Mucosa of descending colon (tissue), 3 donors: ENCODE measurements around the gene PNMA8A. TPM values are rescaled to one million over a fixed set of nuclear protein-coding genes. Genes with fewer than 3 reads are reported as not detected.
"Not testable (repeated sequence)": the region's sequence is repeated elsewhere in the genome, so short reads cannot be mapped to it uniquely, and the experiment has no call there.

ENCODE experiments used
- ATAC-seq: fragments of 200-7000 bp; cut with Tn5 transposase; one replicate; pipeline ENCODE4 v1.9.1; 2020; ENCODE audit warnings: mild to moderate bottlenecking, moderate library complexity
- DNase-seq, 3 donors: peaks; one replicate each; pipeline ENCODE4 v3.0.0-alpha.2; 2020
- H3K36me3 ChIP-seq: fragments of 200-600 bp; one replicate; pipeline ENCODE4 v1.8.0; 2021; ENCODE audit warnings: low read depth, mild to moderate bottlenecking
- H3K4me1 ChIP-seq: fragments of 200-600 bp; one replicate; pipeline ENCODE4 v1.8.0; 2021; ENCODE audit warnings: low read depth, mild to moderate bottlenecking
- H3K4me3 ChIP-seq: fragments of 200-600 bp; one replicate; pipeline ENCODE4 v1.8.0; 2021; ENCODE audit warnings: mild to moderate bottlenecking
- H3K9me3 ChIP-seq: fragments of 200-600 bp; one replicate; pipeline ENCODE4 v1.8.0; 2021; ENCODE audit warnings: mild to moderate bottlenecking
- CTCF ChIP-seq: fragments of 200-600 bp; IDR thresholded peaks from one replicate; pipeline ENCODE4 v1.8.0; 2022; ENCODE audit warnings: antibody characterized with exemption, mild to moderate bottlenecking
- intact Hi-C, 2 donors: fragments of 100-400 bp; cut with DNase I in 1 of 2; cut with micrococcal nuclease in 1 of 2; formaldehyde crosslinking; loops; one replicate each; pipeline versions ENCODE4 v1.11.0 to v1.11.1; 2022; cut with DNase I, micrococcal nuclease
- total RNA-seq, 3 donors: library from RNA; stranded (reverse); fragmentation: NEBNext Ultra II Directional in 2 of 3; extraction: Animal tissue kit (Norgen Biotek cat#: 25700) in 2 of 3; gene quantifications; one replicate each; pipeline versions ENCODE4 v1.2.1 to v1.2.4, GENCODE V29; 2021 to 2023
- donor health status: DM: no; HTN: no; CAD: no; lungs with moderate emphysema.
- donor health status: DM: no; HTN: no; CAD: no.
- donor health status: DM: no; HTN: yes; CAD: no.

The PNMA8A gene
- total RNA-seq, 3 donors from 2014 or later: 0.20 to 3.2 (median 0.80) TPM

- no peaks in the 10 kb centered on the region for H3K4me1 ChIP-seq
- intact Hi-C loops: no loop called here
- TF ChIP-seq CTCF: no peak
- H3K9me3 ChIP-seq: no peaks in the 10 kb centered on the region
- DNase-seq (no peak), ATAC-seq (no peak)
- no peak overlapping the region for H3K4me3 ChIP-seq
- H3K36me3 ChIP-seq: no peaks in the 10 kb centered on the region
These were observed 25.3 kb downstream of the PNMA8A start for GRCh38 chr19:46446021-46446420.

GRCh38 chr19:46442808-46443450 lies 28.4 kb downstream of the PNMA8A start:
- TF ChIP-seq CTCF: no peak
- ATAC-seq (peak; percentile 29), DNase-seq (peak in 1 of 3 donors; percentile 12)
- intact Hi-C loops: no loop called here
- Histone ChIP-seq H3K36me3 (no peaks in the 10 kb centered on the region), H3K9me3 (no peaks in the 10 kb centered on the region), H3K4me3 (no peak overlapping the region), H3K4me1 (no peaks in the 10 kb centered on the region)

GRCh38 chr19:46441866-46442265 lies 29.5 kb downstream of the PNMA8A start:
- no peak for DNase-seq
- ATAC-seq: no peak
- no peaks in the 10 kb centered on the region for H3K4me1 ChIP-seq
- intact Hi-C loops: no loop called here
- TF ChIP-seq CTCF: no peak
- no peaks in the 10 kb centered on the region for H3K9me3 ChIP-seq
- H3K4me3 ChIP-seq: no peak overlapping the region
- H3K36me3 ChIP-seq: no peaks in the 10 kb centered on the region

- ATAC-seq, H3K4me1 ChIP-seq, H3K9me3 ChIP-seq, intact Hi-C loops, DNase-seq, H3K4me3 ChIP-seq, H3K36me3 ChIP-seq: not testable (repeated sequence)
These were observed 35.7 kb downstream of the PNMA8A start for GRCh38 chr19:46435689-46436088.

GRCh38 chr19:46435009-46435408 lies 36.4 kb downstream of the PNMA8A start:
- no peak for DNase-seq
- H3K36me3 ChIP-seq: no peaks in the 10 kb centered on the region

GRCh38 chr19:46433470-46433869 lies 37.9 kb downstream of the PNMA8A start:
- ATAC-seq, H3K9me3 ChIP-seq, intact Hi-C loops, DNase-seq, H3K36me3 ChIP-seq, H3K4me3 ChIP-seq, H3K4me1 ChIP-seq: not testable (repeated sequence)

More at GRCh38 chr19:46435009-46435408, 36.4 kb downstream of the PNMA8A start:
- Histone ChIP-seq H3K9me3 (no peaks in the 10 kb centered on the region), H3K4me1 (no peaks in the 10 kb centered on the region), H3K4me3 (no peak overlapping the region)
- intact Hi-C loops: no loop called here
- no peak for TF ChIP-seq CTCF
- ATAC-seq: no peak

GRCh38 chr19:46431824-46432223 lies 39.5 kb downstream of the PNMA8A start:
- TF ChIP-seq CTCF: no peak

More at GRCh38 chr19:46431824-46432223, 39.5 kb downstream of the PNMA8A start:
- intact Hi-C loops: no loop called here
- Histone ChIP-seq H3K9me3 (no peaks in the 10 kb centered on the region), H3K4me3 (no peak overlapping the region), H3K4me1 (peaks cover 3% of the 10 kb centered on the region), H3K36me3 (no peaks in the 10 kb centered on the region)
- DNase-seq (no peak), ATAC-seq (no peak)
